Measurements from ENCODE around the gene PCDH15. TPM values are rescaled to one million over a fixed set of nuclear protein-coding genes. Genes with fewer than 3 reads are reported as not detected.

The PCDH15 gene
- total and polyA plus RNA-seq, 2 of the 8 experiments (the other 6 are each of a cell fraction or from before 2014, with no cell fraction given): 0.11 TPM; not detected in 1

- TF ChIP-seq TEAD4 (IDR thresholded peaks at IDR 0.05; ENCODE audit: low read depth, low read length): no peak
- TF ChIP-seq CTBP2 (IDR thresholded peaks at IDR 0.05; ENCODE audit: borderline replicate concordance, insufficient read depth, insufficient read length, low read length): no peak
- no peak for TF ChIP-seq TAF7 (optimal IDR thresholded peaks at IDR 0.05; ENCODE audit: borderline replicate concordance, low read depth, low read length)
- no peak for TF ChIP-seq POU5F1 (IDR thresholded peaks at IDR 0.05; ENCODE audit: low read depth, low read length)
- no peak for TF ChIP-seq TCF12 (IDR thresholded peaks at IDR 0.05; ENCODE audit: low read depth, low read length)
- no peak for TF ChIP-seq NRF1 (IDR thresholded peaks at IDR 0.05; ENCODE audit: low read depth, low read length)
- no peak for TF ChIP-seq HDAC2 (IDR thresholded peaks at IDR 0.05; ENCODE audit: borderline replicate concordance in 1 of 2, low read depth in 2 of 2, low read length in 2 of 2)
- TF ChIP-seq ATF3 (IDR thresholded peaks at IDR 0.05; ENCODE audit: insufficient read depth, low read depth, low read length): no peak
Observed at GRCh38 chr10:53898532-53898931, 902.5 kb downstream of the PCDH15 start (continued).
